ENCODE measurements around the gene GALM.
A peak's percentile ranks its signal among the peaks of the same experiment; 100 is the strongest.
"Not testable (repeated sequence)": the region's sequence is repeated elsewhere in the genome, so short reads cannot be mapped to it uniquely, and the experiment has no call there.

GALM gene

DNA sequence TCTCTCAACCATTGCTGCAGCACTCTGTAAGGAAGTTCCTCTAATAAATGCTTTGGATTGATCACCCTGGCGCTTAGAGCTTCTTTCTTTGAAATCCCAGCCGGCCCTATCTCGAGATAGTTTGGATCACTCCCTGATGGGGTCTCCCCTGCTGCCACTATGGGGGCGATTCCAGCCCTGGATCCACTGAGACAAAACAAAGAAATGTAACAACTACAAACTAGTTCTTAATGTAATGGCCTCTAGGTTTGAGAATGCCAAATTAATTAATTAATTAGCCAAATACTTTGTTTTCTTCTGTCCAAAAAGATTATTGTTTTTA is 70.0 kb downstream of the GALM start:
- Mint-ChIP-seq H3K4me1 (peaks cover 3% of the 10 kb centered on the region), H3K36me3 (peaks cover 43% of the 10 kb centered on the region), H3K9me3 (no peaks in the 10 kb centered on the region), H3K27me3 (no peaks in the 10 kb centered on the region), H3K27ac (no peak overlapping the region), H3K4me3 (no peak overlapping the region)
- CTCF ChIA-PET, result interaction anchor here (10.9 kb wide), 1 partner anchor 156 kb away, joined by 118 read pairs; no protein-coding TSS in a partner anchor
- peak; percentile 19 for DNase-seq

DNA sequence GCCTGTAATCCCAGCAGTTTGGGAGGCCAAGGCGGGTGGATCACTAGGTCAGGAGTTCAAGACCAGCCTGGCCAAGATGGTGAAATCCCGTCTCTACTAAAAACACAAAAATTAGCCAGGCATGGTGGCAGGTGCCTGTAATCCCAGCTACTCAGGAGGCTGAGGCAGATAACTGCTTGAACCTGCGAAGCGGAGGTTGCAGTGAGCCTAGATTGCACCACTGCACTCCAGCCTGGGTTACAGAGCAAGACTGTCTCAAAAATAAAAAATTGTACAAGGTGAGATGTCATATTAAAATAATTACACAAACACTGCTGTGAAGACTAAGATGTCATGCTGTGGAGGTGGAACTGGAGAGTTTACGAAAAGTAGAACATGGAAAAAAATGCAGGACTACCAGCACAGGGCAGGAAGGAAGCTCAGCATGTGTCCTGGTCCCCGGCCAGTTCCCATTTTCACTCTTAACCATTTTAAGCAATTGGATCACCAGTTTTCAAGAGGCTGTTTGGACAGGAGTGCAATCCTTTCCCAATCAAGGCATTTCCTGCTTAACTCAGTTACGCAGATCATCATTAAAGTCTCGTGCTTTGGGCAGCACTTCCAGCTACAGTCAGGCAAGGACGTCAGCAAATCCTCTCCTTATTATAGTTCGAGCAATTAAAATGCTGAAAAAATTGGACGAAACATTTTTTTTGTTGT is 71.2 kb downstream of the GALM start:
- not testable (repeated sequence) for H3K4me3 Mint-ChIP-seq, H3K4me1 Mint-ChIP-seq, H3K27me3 Mint-ChIP-seq, H3K9me3 Mint-ChIP-seq, H3K27ac Mint-ChIP-seq
- peak; percentile 11 for DNase-seq
- H3K36me3 Mint-ChIP-seq, result peaks cover 40% of the 10 kb centered on the region
- CTCF ChIA-PET, result interaction anchor here (0.6 to 10.9 kb wide), 3 partner anchors 8 to 200 kb away, joined by 3 to 118 read pairs (median 4); no protein-coding TSS in a partner anchor

DNA sequence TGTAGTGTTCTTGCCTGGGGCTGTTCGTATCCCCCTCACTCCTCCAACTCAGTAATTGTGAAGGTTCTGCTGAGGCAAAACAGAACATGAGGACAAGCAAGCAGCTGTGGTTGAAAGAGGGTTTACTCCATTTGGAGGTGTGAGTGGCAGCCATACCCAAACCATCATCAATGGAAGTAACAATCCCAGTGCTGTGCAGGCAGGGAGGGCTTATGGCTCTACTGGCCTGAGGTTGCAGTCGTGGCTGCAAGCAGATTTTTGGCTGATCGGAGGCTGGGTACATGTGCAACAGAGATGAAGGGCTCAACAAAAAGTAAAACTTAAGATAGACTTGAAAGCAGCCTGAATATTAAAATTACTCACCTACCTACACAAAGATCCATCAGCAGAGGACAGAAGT is 72.0 kb downstream of the GALM start:
- Mint-ChIP-seq H3K36me3 (peaks cover 38% of the 10 kb centered on the region), H3K27me3 (no peaks in the 10 kb centered on the region), H3K9me3 (no peaks in the 10 kb centered on the region), H3K4me1 (peaks cover 10% of the 10 kb centered on the region), H3K4me3 (no peak overlapping the region), H3K27ac (peak overlapping the region; percentile 8)
- no peak for DNase-seq
- CTCF ChIA-PET, result interaction anchor here (1.1 to 10.9 kb wide), 2 partner anchors 8 to 158 kb away, joined by 3 to 118 read pairs; no protein-coding TSS in a partner anchor

DNA sequence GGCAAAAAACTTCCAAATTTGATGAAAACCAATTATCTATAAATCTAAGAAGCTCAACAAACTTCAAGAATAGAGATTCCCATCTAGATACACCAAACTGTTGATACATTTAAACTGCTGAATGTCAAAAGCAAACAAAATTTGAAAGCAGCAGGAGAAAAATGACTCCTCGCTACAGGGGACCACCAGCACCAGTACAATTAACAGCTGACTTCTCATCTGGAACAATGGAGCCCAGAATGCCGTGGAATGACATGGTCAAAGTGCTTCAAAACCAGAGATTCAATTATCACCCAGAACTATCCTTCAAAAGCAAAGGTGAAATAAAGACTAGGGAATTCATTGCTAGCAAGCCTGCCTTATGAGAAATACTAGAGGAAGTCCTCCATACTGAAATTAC is 73.6 kb downstream of the GALM start:
- no peak overlapping the region for H3K27ac Mint-ChIP-seq
- CTCF ChIA-PET, result interaction anchor here (0.7 to 10.9 kb wide), 7 partner anchors 8 to 204 kb away, joined by 3 to 118 read pairs (median 6); no protein-coding TSS in a partner anchor
- H3K4me3 Mint-ChIP-seq, result no peak overlapping the region
- H3K36me3 Mint-ChIP-seq, result peaks cover 41% of the 10 kb centered on the region
- DNase-seq, result no peak
- no peaks in the 10 kb centered on the region for H3K9me3 Mint-ChIP-seq
- H3K27me3 Mint-ChIP-seq, result no peaks in the 10 kb centered on the region
- peaks cover 15% of the 10 kb centered on the region for H3K4me1 Mint-ChIP-seq

DNA sequence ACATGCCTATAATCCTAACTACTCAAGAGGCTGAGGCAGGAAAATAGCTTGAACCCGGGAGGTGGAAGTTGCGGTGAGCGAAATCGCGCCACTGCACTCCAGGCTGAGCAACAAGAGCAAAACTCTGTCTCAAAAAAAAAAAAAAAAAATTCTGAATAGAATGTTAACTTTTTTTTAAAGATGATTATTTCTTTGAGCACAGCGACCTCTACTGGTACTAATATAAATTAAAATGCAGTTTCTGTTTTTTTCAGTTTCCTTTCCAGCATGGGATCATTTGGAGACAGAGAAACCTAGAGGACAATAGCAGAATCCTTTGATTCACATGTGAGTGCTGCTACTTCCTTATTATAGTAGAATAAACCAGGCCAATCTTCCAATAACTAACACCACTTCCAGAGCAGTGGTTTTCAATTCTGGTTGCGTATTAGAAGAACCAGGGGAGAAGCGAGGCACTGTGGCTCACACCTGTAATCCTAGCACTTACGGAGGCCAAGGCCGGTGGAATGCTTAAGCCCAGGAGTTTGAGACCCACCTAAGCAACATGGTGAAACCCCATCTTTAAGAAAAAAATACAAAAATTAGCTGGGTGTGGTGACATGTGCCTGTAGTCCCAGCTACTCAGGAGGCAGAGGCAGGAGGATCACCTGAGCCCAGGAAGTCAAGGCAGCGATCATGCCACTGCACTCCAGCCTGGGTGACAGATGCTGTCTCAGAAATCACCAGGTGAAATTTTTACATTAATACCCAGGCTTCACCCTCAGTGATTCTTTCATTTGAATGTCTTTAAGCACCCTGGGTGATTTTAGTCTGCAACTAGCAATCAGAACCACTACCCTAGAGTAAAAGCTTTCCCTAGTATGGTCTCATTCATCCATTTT is 75.2 kb downstream of the GALM start:
- CTCF ChIA-PET, result interaction anchor here (0.6 to 10.9 kb wide), 17 partner anchors 9 to 1768 kb away, joined by 3 to 118 read pairs (median 5); partner anchors contain the start of gene SRSF7
- H3K27ac Mint-ChIP-seq, result peak overlapping the region; percentile 54
- H3K27me3 Mint-ChIP-seq, result no peaks in the 10 kb centered on the region
- no peaks in the 10 kb centered on the region for H3K9me3 Mint-ChIP-seq
- H3K4me3 Mint-ChIP-seq, result no peak overlapping the region
- H3K36me3 Mint-ChIP-seq, result peaks cover 48% of the 10 kb centered on the region
- peak; percentile 54 for DNase-seq
- peaks cover 28% of the 10 kb centered on the region for H3K4me1 Mint-ChIP-seq

DNA sequence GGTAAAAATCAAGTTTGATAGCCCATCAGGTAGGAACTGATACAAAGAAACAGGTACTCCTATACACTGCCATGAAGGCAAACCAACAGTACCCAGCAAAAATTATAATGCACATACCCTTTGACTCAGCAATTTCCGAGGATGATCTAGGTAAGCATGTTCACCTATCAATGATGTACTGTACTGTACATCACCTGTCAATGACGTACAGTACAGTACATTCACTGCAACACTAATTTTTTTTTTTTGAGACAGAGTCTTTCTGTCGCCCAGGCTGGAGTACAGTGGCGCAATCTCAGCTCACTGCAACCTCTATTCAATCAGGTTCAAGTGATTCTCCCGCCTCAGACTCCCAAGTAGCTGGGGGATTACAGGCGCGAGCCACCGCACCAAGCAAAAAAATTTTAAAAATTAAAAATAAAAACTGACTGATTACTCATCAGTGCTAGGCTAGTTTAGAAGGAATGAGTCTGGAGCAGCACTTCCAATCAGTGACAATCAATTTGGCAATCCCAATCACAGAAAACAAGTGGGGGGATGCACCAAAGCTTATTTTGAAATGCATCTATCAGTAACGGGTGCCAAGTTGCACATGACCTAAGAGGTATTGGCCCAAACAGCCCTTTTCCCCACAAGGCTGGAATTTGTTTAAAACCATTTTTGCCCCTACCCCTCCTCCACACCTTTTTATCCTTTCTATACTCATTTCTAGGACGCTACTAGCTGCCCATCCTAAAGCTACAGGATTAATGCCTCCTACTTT is 77.1 kb downstream of the GALM start:
- H3K4me1 Mint-ChIP-seq, result peaks cover 46% of the 10 kb centered on the region
- H3K9me3 Mint-ChIP-seq, result no peaks in the 10 kb centered on the region
- no peak overlapping the region for H3K4me3 Mint-ChIP-seq
- peaks cover 57% of the 10 kb centered on the region for H3K36me3 Mint-ChIP-seq
- CTCF ChIA-PET, result interaction anchor here (0.5 to 10.9 kb wide), 12 partner anchors 11 to 627 kb away, joined by 3 to 118 read pairs (median 4); no protein-coding TSS in a partner anchor
- no peak for DNase-seq
- no peak overlapping the region for H3K27ac Mint-ChIP-seq
- H3K27me3 Mint-ChIP-seq, result no peaks in the 10 kb centered on the region

DNA sequence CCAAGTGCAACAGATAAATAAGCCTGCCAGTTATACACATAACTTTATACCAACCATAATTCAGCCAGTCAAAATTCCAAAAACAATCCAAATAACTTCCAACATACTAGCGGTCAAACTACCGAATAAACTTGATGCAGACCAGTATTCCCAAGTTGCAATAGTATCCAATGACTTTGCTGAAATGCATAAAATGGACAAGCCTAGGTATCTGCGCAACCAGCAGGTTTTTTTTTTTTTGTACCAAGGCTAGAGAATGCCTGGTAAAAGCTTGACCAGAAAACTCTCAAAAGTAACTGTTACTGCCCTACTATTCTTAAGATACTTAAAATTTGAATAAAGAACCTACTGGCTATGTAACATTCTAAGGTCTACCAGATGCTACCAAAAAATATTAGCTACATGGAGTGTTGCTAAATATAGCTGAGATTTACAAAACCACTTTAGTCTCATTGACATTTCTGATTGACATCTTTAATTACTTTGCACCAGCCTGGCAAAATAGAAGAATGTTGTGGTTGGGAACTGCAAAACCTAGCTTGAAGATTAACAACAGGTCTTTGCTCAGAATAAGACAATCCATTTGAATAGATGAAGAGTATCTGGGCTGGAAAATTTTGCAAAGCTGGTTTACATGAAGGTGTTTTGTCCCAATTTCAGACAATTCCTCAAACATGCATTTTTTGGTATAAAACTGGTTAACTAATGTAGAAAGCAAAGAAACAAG is 77.9 kb downstream of the GALM start:
- H3K4me3 Mint-ChIP-seq, result no peak overlapping the region
- H3K27ac Mint-ChIP-seq, result peak overlapping the region; percentile 20

DNA sequence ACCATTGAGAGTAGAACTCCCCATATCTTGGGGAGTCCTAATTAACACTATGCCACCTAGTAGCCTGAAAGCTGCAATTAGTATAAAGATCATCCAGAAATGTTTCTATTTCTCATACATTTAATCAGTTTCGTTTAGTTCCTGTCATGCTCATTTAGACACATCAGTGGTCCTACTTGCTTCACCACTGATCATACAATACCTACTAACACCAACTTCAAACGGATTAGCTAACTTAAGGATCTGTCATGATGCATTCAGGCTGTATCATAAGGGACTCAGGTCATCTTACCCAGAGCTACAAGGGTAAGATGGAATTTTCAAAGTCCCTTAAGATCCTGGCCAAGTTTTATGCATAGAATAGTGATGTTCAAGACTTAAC is 78.5 kb downstream of the GALM start:
- DNase-seq, result no peak
- CTCF ChIA-PET, result interaction anchor here (0.9 to 10.9 kb wide), 10 partner anchors 13 to 429 kb away, joined by 3 to 118 read pairs (median 4); partner anchors contain the start of gene GEMIN6
- Mint-ChIP-seq H3K9me3 (no peaks in the 10 kb centered on the region), H3K4me1 (peaks cover 59% of the 10 kb centered on the region), H3K36me3 (peaks cover 64% of the 10 kb centered on the region), H3K4me3 (no peak overlapping the region), H3K27ac (no peak overlapping the region), H3K27me3 (no peaks in the 10 kb centered on the region)

More for the DNA sequence above, 77.9 kb downstream of the GALM start:
- Mint-ChIP-seq H3K27me3 (no peaks in the 10 kb centered on the region), H3K4me1 (peaks cover 55% of the 10 kb centered on the region), H3K9me3 (no peaks in the 10 kb centered on the region), H3K36me3 (peaks cover 63% of the 10 kb centered on the region)
- no peak for DNase-seq
- CTCF ChIA-PET, result interaction anchor here (0.5 to 10.9 kb wide), 16 partner anchors 12 to 628 kb away, joined by 3 to 118 read pairs (median 4); partner anchors contain the start of gene GEMIN6

DNA sequence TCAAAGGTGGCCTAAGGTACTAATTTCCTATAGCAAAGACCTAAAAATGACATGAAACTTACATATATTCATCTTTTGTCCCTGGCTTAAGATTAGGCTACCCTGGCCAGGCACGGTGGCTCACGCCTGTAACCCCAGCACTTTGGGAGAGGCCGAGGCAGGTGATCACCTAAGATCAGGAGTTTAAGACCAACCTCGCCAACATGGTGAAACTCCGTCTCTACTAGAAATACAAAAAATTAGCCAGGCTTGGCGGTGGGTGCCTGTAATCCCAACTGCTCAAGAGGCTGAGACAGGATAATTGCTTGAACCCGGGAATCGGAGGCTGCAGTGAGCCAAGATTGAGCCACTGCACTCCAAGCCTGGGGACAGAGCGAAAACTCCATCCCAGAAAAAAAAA is 79.4 kb downstream of the GALM start:
- Mint-ChIP-seq H3K36me3 (peaks cover 72% of the 10 kb centered on the region), H3K27ac (no peak overlapping the region), H3K27me3 (no peaks in the 10 kb centered on the region), H3K9me3 (no peaks in the 10 kb centered on the region), H3K4me1 (peaks cover 66% of the 10 kb centered on the region), H3K4me3 (no peak overlapping the region)
- CTCF ChIA-PET, result interaction anchor here (1.9 to 10.9 kb wide), 3 partner anchors 14 to 207 kb away, joined by 4 to 118 read pairs (median 64); no protein-coding TSS in a partner anchor
- no peak for DNase-seq

DNA sequence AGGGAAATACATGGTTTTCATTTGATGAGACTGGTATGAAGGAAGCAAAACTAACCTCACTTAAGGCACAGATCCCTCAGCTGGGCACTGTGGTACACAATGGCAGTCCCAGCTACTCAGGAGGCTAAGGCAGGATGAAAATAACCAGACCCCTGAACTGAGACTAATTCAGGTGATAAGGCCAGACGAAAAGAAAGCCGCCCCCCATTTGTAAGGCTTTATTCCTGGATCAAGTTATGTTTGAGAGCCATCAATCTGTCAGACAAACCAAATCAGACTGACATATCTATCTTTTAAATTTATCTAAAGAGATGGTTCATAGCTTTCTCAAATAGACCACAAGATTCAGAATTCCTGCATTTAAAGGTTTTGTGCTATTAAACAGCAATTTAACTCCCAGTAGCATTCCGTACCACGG is 81.1 kb downstream of the GALM start:
- H3K27me3 Mint-ChIP-seq, result peaks cover 4% of the 10 kb centered on the region
- no peak overlapping the region for H3K27ac Mint-ChIP-seq
- H3K36me3 Mint-ChIP-seq, result peaks cover 73% of the 10 kb centered on the region
- CTCF ChIA-PET, result interaction anchor here (1.0 to 1.9 kb wide), 2 partner anchors 165 to 209 kb away, joined by 4 read pairs; no protein-coding TSS in a partner anchor
- DNase-seq, result no peak
- peak overlapping the region; percentile 8 for H3K4me3 Mint-ChIP-seq
- H3K4me1 Mint-ChIP-seq, result peaks cover 63% of the 10 kb centered on the region
- no peaks in the 10 kb centered on the region for H3K9me3 Mint-ChIP-seq

DNA sequence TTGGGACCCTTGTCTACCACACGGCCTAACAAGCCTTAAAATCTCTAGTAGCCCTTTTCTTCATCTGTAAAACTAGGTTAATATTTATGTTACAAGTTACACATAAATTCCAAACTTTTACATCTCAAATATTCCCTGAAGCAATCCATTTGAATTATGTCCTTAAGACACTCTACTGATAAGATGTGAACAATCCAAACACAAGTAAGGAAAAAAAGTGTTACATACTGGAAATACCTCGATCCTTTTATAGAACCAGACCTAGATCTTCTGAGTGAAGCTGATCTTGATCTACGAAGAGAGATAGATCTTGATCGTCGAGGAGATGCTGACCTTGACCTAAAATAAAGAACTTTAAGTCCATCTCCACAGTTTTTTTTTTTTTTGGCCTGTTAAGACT is 81.9 kb downstream of the GALM start:
- Mint-ChIP-seq H3K4me1 (peaks cover 67% of the 10 kb centered on the region), H3K27ac (no peak overlapping the region), H3K36me3 (peaks cover 71% of the 10 kb centered on the region), H3K27me3 (peaks cover 4% of the 10 kb centered on the region), H3K9me3 (no peaks in the 10 kb centered on the region), H3K4me3 (peak overlapping the region; percentile 52)
- no peak for DNase-seq
- CTCF ChIA-PET, result interaction anchor here (1.0 to 1.2 kb wide), 2 partner anchors 8 to 166 kb away, joined by 4 read pairs; no protein-coding TSS in a partner anchor

DNA sequence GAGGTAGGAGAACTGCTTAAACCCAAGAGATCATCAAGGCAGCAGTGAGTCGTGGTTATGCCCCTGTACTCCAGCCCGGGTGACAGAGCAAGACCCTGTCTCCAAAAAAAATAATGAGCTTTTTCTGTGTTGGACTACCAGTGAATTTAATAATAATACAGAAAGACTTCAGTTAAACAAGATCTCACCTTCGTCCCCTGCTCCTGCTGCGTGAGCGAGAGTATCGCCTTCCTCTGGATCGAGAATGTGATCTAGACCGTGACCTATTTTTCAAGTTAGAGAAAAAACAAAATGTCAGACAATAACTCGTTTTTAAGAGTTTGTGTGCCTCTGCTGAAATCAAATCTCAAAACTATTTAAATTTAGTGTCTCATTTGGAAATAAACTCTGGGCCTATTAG is 82.5 kb downstream of the GALM start:
- H3K4me3 Mint-ChIP-seq, result peak overlapping the region; percentile 52
- no peak for DNase-seq
- peaks cover 67% of the 10 kb centered on the region for H3K4me1 Mint-ChIP-seq
- peaks cover 71% of the 10 kb centered on the region for H3K36me3 Mint-ChIP-seq
- H3K27ac Mint-ChIP-seq, result no peak overlapping the region
- H3K9me3 Mint-ChIP-seq, result no peaks in the 10 kb centered on the region
- CTCF ChIA-PET, result interaction anchor here (1.2 kb wide), 1 partner anchor 9 kb away, joined by 4 read pairs; no protein-coding TSS in a partner anchor
- H3K27me3 Mint-ChIP-seq, result peaks cover 4% of the 10 kb centered on the region

Measured in activated naive CD4-positive, alpha-beta T cell treated with anti-CD3 and anti-CD28 coated beads, Interleukin-2, amount 10 ng/mL, durations not matched to agents 7 days and 5 days (primary cell).